Breast epithelium (tissue), 3 donors: ENCODE data around the gene SMIM41.

Experiments used
- POLR2AphosphoS5 ChIP-seq, 3 donors: sonication (generic); formaldehyde crosslinking; IDR thresholded peaks; one replicate each; pipeline ENCODE4 v1.6.1; 2017; ENCODE audit warnings: antibody characterized with exemption in 3 of 3
- TF ChIP-seq, protein P1 (sequence below), 3 donors: fragments of 450-650 bp; IDR thresholded peaks; one replicate each; pipeline ENCODE4 v1.5.1; 2016 to 2017; ENCODE audit warnings: antibody characterized with exemption in 3 of 3, mild to moderate bottlenecking in 3 of 3, moderate library complexity in 3 of 3

DNA sequence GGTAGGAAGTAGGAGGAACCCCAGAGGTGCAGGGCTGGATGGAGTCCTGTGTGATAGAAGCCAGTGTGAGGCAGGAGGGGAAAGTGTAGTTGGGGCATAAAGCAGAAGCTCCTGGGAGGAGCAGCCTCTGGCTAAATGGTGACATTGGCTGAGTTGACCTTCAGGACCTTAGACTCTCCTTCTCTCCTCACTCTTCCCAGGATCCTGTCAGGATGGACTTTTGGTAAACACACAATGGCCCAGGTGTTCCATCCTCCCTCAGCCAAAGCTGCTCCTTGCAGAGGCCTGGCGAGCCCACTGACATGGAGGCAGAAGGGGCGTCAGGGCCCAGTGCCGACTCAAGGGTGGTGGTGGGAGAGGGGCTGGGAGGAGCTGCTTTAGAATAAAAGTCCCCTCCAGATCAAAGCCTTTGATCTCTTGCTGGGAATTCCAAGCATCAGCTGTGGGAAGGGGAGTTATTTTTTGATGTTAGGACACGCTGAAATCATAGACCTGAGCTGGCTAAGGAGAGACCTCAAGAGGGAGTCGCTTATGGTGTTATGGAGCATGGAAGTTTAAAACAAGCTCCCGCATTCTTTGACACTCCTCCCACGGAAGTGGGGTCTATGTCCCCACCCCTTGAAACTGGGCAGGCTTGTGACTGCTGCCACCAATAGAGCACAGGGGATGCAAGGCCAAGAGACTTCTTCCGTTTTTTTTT lies 44.1 kb downstream of the SMIM41 start:
- TF ChIP-seq, protein P1, sequence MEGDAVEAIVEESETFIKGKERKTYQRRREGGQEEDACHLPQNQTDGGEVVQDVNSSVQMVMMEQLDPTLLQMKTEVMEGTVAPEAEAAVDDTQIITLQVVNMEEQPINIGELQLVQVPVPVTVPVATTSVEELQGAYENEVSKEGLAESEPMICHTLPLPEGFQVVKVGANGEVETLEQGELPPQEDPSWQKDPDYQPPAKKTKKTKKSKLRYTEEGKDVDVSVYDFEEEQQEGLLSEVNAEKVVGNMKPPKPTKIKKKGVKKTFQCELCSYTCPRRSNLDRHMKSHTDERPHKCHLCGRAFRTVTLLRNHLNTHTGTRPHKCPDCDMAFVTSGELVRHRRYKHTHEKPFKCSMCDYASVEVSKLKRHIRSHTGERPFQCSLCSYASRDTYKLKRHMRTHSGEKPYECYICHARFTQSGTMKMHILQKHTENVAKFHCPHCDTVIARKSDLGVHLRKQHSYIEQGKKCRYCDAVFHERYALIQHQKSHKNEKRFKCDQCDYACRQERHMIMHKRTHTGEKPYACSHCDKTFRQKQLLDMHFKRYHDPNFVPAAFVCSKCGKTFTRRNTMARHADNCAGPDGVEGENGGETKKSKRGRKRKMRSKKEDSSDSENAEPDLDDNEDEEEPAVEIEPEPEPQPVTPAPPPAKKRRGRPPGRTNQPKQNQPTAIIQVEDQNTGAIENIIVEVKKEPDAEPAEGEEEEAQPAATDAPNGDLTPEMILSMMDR (IDR thresholded peaks at IDR 0.05): no peak
- TF ChIP-seq POLR2AphosphoS5 (IDR thresholded peaks at IDR 0.05): no peak
